UCSD-AML1 (cell line): ENCODE data around the gene STAT6.

Experiments
- DNase-seq: peaks from one replicate; lab custom pipeline; 2025; ENCODE audit not compliant: unreplicated experiment; lab: John Stamatoyannopoulos, UW

Gene STAT6

GRCh38 chr12:57104292-57104910 is 6.8 kb downstream of the STAT6 start:
- DNase-seq, result no peak

DNA sequence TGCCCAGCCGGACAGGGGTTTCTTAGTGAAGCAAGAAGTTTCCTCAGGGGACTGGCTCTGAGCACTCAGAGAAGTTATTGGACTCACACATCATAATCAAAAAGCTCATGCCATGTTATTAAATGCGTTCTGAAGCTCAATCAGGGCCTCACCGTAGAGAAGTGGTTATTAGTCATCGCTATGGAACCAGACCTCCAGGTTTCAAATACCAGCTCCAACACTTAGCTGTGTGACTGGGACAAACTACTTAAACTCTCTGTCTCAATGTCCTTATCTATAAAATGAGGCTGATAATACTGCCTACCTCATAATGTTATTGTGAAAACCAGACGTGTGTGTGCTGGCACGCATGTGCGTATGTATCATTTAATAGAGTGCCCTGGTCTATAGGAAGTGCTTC is 7.3 kb downstream of the STAT6 start:
- DNase-seq, result no peak

DNA sequence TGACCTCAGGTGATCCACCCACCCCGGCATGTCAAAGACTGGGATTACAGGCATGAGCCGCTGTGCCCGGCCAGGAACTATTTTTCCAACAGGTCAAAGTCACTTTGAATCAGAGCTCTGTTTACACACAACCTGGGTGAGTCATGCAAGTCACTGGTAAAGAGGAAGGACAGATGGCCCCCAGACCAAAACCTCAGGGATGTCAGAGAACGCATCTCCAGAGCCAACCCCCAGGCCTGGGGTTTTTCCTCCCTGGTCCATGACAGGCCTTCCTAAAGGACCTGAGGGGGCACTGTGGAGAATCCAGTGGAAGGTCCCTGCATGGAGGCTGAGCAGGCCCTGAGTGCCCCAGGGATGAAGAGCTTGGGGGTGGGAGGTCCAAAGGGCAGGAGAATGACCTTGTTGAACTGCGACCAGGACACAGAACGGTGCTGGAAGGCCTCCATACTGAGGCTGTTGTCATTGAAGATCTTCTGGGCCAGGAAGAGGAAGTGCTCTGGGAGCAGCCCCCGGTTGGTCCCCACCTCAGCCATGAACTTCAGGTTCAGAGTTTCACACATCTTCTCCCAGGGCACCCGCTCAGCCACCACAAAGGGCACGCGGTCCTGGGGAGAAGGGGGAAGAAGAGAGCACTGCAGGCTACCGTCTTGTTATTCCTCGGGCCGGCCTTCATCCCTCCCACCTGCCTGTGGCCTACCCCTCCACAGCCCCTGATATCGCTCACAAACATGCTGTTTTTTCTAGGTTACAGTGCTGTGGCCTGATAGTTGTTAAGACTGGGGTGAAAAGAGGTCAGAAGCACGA is 9.1 kb downstream of the STAT6 start:
- no peak for DNase-seq

DNA sequence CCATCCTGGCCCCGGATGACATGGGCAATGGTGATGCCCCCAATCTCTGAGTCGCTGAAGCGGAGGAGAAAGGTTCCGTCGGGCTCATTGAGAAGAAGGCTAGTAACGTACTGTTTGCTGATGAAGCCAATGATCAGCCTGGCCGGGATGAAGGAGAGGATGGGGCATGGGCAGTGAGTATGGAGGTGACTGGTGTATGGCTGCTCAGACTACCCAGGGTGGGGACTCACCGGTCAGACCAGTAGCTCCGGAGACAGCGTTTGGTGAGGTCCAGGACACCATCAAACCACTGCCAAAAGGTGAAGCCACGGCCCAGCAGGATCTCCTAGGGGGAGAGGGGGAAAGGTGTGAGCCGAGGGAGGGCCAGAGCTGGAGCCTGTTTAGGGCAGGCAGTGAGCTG is 11.4 kb downstream of the STAT6 start:
- DNase-seq, result no peak

GRCh38 chr12:57099047-57099714 is 12.0 kb downstream of the STAT6 start:
- DNase-seq, result no peak

DNA sequence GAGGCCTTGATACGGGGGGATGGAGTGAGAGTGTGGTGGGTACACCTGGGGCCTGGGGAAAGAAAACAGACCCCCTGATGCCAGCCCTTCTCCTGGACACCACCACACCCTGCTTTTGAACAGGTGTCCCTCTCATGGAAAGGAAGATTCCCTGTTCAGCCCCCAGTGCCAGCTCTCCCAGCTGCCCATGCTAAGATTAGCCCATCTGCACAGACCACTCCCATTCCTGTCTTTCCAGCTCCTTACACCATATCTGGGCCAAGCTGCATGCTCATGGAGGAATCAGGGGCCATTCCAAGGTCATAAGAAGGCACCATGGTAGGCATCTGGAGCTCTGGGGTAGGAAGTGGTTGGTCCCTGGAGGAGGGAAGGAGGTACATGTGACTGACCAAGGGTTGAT is 12.6 kb downstream of the STAT6 start:
- no peak for DNase-seq

GRCh38 chr12:57097554-57097835 is 13.7 kb downstream of the STAT6 start:
- no peak for DNase-seq

- DNase-seq, result no peak
These were observed 14.2 kb downstream of the STAT6 start for GRCh38 chr12:57096748-57097553.

GRCh38 chr12:57096099-57096572 is 15.0 kb downstream of the STAT6 start:
- no peak for DNase-seq

DNA sequence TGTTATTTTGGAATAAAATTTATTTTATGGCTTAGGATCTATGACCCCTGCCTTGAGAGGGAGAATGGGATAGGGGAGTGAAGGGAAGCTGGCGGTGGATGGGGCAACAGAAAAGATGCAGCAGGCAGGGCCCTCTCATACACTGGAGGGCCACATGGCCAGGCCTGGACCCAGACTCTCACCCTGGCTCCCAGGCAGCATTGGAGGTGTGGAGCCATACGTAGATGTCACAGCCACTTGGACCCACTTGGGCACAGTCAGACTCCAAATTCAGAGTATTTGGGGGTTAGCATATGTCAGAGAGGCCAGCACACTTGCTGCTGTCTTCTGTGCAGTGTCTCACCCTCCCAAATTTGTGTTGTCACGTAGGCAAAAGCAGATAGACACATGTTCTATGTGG is 15.7 kb downstream of the STAT6 start:
- DNase-seq, result no peak

DNA sequence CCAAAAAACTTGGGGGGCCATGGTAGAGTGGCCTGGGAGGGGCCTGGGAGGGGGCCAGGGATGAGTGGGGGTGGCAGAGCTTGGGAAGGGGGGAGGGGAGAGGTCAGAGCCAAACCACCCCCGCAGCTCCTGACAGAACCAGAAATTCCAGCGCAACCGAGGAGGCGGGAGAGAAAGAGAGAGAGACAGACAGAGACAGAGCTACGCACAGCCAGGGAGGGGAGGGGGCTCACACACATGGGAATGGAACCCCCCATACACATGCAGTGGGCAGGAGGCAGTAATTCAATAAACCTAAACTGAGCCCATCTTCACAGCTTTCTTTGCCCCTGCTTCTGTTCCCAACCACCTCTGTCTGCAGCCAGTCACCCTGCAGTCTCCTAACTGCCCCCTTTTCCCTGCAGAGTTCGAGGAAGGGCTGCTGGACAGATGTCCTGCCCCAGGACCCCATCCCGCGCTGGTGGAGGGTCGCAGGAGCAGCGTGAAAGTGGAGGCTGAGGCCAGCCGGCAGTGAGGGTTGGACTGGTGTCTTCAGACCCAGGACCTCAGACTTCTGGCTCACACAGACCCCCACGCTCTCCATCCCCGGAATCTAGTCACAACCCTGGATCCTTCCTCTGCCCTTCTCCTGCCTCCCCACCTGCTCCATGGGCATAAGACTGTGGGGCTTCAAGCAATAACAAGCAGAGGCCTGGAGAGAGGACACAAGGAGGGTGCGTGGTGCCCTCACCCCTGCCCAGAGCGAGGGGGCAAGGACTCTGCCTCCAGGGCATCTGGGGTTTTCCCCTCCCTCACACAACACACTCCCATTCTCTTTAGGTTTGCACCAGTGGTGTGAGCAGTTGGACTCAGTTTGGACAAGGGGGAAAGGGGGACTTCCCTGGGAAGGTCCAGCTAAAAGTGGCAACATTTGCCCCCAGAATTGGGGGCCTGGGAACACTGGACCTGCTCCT is 16.7 kb downstream of the STAT6 start:
- no peak for DNase-seq

DNA sequence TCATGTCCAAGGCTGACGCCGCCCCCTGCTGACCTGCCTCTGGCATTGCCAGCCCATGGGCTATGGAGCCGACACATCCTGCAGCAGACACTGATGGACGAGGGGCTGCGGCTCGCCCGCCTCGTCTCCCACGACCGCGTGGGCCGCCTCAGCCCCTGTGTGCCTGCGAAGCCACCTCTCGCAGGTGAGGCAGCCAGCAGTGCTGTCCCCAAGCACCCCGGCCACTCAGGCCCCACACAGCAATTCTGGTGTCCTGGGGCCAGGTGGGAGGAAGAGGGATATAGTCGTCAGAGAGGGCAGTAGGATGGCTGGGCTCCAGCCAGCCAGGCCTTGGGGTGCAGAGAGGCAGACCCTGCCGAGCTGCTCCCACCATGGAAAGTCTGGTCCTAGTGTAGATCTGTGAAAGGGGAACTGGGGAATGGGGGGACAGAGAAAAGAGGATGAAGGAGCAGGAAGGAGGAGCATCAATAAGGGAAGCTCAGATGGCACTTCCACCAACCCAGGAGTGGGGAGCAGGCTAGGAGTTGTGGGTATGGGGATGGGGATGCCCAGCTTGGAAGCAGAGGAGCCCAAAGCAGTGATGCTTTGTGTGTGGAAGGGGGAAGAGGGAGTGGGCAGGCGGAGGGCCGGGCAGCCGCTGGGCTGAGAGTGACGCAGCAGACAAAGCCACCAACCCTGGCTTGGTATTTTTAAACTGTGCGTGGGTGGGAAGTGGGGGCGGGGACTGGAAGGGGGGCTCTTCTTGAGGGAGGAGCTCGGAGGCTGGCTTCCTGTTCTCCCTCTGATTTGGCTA is 17.6 kb downstream of the STAT6 start:
- peak; percentile 51 for DNase-seq

GRCh38 chr12:57092876-57093414 is 18.2 kb downstream of the STAT6 start:
- DNase-seq, result no peak

DNA sequence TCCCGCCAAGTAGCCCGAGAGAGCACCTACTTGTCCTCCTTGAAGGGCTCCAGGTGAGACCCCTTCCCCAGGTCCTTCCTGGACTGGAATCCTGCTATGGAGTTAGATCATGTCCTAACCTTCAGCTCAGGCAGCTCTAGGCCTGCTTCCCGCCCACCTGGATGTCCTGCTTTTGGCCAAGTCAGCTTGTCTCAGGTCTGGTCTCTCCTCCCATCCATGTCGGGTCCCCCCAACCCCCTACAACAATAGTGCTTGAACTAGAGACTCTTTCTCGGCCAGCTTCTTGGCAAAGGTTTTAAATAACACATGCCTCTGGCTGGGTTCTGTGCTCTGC is 18.7 kb downstream of the STAT6 start:
- no peak for DNase-seq

DNA sequence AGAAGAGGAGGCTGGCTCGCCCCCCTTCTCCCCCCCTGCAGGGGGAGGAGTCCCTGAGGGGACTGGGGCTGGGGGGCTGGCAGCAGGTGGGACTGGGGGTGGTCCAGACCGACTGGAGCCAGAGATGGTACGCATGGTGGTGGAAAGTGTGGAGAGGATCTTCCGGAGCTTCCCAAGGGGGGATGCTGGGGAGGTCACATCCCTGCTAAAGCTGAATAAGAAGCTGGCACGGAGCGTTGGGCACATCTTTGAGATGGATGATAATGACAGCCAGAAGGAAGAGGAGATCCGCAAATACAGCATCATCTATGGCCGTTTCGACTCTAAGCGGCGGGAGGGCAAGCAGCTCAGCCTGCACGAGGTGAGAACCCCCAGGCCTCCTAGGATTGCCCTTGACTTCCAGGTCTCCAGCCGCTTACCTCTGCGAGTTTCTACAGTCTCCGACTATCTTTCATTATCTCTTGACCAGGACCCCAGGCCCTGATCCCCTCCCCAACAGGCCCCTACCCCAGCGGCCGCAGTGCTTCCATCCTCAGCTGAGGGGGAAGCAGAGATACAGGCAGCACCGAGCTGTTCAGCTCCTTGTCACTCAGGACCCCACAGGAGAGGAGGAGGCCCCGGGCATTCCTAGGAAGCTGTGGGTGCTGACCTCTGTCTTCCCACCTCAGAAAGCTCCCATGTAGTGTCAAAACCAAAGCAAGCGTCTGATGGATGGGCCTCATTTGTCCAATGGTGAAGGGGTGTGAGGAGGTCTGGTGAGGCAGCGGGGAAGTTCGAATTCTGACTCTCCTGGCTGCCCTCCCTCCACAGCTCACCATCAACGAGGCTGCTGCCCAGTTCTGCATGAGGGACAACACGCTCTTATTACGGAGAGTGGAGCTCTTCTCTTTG is 19.3 kb downstream of the STAT6 start:
- DNase-seq, result no peak

DNA sequence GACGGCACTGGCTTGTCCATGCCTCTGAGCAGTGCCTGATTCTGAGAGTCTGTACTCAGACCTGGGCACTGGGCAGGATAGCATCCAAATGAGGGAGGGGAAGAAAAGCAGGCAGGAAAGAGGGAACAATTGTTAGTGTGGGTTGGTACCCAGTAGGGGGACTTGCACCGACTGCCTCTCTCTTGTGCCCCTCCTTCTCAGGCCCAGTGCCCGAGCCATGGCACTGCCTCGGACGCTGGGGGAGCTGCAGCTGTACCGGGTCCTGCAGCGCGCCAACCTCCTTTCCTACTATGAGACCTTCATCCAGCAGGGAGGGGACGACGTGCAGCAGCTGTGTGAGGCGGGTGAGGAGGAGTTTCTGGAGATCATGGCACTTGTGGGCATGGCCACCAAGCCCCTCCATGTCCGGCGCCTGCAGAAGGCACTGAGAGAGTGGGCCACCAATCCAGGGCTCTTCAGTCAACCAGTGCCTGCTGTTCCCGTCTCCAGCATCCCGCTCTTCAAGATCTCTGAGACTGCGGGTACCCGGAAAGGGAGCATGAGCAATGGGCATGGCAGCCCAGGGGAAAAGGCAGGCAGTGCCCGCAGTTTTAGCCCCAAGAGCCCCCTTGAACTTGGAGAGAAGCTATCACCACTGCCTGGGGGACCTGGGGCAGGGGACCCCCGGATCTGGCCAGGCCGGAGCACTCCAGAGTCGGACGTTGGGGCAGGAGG is 20.1 kb downstream of the STAT6 start:
- no peak for DNase-seq

- DNase-seq, result no peak
These were observed 20.7 kb downstream of the STAT6 start for GRCh38 chr12:57090490-57090889.
